NCI-H2227 (cell line): ENCODE data around the gene GANAB.
"Not testable (repeated sequence)": the region's sequence is repeated elsewhere in the genome, so short reads cannot be mapped to it uniquely, and the experiment has no call there.

Experiments
- DNase-seq: peaks from one replicate; lab custom pipeline; 2025; ENCODE audit not compliant: unreplicated experiment; lab: John Stamatoyannopoulos, UW

The GANAB gene

DNA sequence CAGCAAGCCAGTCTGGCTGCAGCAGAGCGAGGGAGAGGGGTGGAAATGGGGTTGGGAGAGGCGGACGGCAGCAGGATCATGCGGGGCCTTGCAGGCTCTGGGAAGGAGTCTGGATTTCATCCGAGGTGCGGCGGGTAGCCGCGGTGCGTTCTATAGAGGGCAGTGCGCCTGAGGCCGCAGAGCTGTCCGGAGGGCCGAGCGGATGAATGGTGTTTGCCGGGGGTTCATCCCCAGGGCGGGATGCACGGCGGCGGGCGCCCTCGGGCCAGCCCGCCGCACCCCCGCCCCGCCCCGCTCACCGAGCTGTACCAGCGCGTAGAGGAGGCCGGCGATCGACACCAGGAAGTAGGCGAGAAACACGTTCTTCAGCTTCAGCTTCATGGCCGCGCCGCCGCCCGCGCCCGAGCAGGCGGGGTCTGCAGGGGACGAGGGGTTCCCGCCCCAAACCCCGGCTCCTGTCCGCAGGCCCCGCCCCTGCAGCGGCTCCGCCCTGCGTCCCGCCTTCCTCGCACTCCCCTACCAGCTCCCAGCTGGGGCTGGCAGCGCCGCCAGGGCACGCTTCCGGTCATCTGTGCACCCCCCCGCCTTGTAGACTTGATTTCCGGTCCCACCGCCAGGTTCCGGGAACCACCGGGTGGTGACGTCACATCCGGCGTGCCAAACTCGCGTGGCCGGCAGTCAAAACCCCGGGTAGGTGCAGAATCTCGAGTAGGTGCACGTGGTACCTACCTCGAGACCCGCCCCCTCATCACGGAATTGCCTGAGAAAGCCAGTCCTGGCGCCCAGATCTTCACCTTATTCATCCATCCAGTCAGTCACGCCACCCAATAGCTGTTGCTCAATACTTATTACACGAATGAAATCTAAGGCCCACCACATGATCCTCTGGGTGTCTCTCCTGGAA is 24.6 kb downstream of the GANAB start, which contains the start of gene B3GAT3:
Gene B3GAT3, minus strand, starts transcription at position 420 of the 904 bp plus-strand sequence. Its CDS starts 39 bp downstream, at position 381.
- DNase-seq = peak; percentile 99

- no peak for DNase-seq
Measured at GRCh38 chr11:62621027-62621566, 25.3 kb downstream of the GANAB start.

- not testable (repeated sequence) for DNase-seq
Measured at GRCh38 chr11:62616957-62617356, 29.5 kb downstream of the GANAB start.

DNA sequence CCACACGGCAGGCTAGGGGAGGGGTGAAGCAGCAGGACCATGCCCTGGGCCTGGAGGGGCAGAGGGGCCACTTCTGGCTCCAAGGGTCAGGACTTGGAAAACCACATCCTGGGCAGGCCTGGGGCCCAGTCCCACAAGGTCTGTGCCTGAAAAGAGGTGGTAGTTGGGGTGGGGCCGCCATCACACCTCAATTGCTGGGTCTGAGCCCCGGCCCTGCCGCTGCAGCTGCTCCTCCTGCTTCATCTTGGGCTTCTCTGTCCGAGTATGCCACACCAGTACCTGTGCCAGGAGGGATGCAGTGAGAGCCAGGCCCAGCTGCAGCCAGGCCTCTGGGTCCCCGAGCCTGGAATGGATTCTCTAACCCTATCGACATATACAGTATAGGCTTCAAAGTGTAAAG is 30.9 kb downstream of the GANAB start:
- DNase-seq = no peak

GRCh38 chr11:62614275-62614674 is 32.1 kb downstream of the GANAB start:
- no peak for DNase-seq

DNA sequence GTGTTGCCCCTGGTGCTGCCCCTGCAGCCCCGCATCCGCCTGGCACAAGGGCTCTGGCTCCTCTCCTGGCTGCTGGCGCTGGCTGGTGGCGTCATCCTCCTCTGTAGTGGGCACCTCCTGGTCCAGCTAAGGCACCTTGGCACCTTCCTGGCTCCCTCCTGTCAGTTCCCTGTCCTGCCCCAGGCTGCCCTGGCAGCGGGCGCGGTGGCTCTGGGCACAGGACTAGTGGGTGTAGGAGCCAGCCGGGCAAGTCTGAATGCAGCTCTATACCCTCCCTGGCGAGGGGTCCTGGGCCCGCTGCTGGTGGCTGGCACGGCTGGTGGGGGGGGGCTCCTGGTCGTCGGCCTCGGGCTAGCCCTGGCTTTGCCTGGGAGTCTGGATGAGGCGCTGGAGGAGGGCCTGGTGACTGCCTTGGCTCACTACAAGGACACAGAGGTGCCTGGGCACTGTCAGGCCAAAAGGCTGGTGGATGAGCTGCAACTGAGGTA is 33.1 kb downstream of the GANAB start:
- DNase-seq = no peak

GRCh38 chr11:62612366-62613290 is 33.8 kb downstream of the GANAB start, which contains the start of the genes EML3 and ROM1:
Gene EML3, minus strand, starts transcription at chr11:62612775. Its CDS starts 318 bp downstream, at chr11:62612457.
Gene ROM1, plus strand, starts transcription at chr11:62613257. Its CDS starts 25 bp downstream, at chr11:62613282.
- DNase-seq = peak; percentile 83

- peak; percentile 60 for DNase-seq
Measured at GRCh38 chr11:62611705-62612365, 34.6 kb downstream of the GANAB start.

DNA sequence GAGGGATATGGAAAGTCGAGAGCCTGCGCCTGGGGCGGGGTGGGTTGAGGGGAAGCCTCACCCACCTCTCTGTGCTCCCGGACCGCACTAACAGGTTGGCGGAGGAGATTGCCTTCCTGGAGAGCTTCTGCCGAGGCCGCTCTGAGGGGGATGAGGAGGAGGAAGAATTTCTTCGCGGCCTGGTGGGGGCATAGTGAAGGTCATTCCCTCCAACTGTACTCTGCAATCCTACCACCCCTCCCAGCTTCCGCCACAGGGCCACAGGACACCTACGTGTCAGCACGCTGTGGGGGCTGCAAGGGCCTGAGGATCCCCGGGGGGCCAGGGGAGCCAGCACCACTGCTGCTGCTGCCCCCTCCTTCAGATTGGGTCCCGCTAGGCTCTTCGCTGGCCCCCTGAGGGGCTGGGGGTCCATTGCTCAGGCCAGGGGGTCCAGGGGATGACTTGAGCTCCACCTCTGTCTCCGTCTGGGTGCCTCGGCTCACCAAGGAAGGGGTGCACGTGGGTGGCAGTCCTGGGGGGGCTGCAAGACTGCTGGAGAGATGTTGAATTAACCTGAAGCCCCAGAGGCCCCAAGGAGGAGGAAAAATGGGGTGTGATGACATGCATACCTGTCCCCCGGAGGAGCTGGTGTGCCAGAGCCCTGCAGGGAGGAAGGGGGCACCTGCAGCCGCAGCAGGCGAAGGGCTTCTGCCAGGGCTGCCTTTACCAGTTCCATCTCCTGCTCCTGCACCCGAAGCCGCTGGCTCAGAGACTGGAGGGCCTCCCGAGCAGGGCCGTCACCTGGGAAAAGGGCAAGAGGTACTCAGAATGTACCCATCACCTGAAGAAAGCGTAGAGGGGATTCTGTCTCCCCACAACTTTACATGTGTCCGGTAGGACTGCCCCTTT is 35.4 kb downstream of the GANAB start:
- DNase-seq = no peak

- DNase-seq = no peak
Measured at GRCh38 chr11:62610403-62610802, 36.0 kb downstream of the GANAB start.

GRCh38 chr11:62608776-62609175 is 37.6 kb downstream of the GANAB start:
- no peak for DNase-seq

GRCh38 chr11:62607714-62608113 is 38.7 kb downstream of the GANAB start:
- DNase-seq = no peak

DNA sequence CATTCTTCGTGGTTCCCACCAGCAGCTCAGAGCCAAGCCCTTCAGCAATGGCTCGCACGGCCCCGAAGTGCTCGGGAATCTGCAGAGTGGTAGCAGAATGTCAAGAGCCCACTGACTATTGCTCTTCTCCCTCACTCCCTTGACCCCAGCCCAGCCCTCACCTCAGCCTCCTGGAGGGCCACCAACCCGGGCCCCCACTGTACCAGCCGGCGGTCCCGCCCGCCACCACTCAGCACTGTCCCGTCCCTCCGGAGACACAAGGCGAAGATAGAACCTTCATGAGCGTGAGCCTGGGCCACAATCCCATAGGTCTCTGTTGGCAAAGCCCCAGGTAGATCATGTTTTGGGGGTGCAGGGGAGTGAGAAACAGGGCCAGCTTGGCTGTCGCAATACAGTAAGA is 40.5 kb downstream of the GANAB start:
- DNase-seq = no peak

GRCh38 chr11:62605467-62605866 is 40.9 kb downstream of the GANAB start:
- DNase-seq = no peak

DNA sequence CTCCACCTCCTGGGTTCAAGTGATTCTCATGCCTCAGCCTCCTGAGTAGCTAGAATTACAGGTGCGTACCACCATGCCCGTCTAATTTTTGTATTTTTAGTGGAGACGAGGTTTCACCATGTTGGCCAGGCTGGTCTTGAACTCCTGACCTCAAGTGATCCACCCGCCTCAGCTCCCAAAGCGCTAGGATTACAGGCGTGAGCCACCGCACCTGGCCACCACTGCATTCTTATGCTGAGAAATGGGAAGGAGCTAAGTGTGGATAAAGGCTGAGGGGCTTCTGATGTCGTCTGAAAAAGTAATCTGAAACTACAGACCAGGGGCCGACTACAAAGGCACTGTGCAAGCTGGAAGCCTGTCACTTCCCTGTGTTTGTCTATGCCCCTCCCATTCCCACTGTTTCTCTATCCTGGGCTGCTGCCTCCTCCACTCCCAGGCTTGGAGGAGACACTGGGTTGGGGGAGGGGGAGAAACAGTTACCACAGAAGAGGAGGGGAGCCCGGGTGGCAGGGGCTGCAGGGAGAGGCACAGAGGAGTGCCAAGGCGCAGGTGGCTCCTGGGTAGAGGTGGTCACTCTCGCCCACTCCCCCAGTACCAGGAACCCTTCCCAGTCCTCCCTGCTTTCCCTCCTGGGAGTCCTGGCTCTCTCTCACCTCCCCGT is 41.8 kb downstream of the GANAB start:
- peak; percentile 63 for DNase-seq

DNA sequence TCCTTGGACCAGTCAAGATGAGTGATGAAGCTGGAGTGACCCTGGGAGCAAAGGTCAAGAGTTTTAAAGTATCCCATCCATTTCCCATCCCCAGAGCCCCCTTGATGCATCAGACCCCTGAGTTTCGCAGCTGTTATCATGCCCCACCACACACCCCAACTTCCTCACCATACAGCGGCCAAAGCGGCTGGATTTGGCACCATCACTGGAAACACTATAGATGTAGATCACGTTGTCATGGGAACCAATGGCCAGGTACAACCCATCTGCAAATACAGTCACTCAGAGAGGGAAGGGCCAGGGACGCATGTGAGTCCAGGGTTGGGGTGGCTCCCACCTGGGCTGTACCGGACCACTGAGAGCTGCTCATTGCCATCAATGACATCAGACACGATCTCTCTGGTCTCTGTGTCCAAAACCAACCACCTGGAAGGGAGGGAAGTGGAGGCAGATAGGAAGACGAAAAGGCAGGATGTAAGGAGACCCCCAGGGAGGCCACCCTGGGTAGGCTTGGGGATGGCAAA is 42.6 kb downstream of the GANAB start:
- no peak for DNase-seq

DNA sequence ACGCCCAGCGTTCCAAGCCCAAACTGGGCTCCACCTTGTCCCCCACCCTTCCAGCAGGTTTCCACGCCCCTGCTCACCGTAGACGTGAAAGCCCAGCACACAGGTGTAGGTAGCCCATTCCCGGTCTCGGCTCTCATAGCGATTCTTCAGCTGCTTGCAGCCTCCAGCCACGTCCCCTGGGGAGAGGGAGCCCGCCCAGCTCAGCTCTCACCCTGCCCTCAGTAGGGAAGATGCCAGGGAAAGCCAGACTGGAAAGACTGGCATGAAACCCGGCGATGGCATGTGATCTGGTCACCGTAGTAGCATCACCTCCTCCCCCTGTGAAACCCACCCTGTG is 43.4 kb downstream of the GANAB start:
- no peak for DNase-seq

GRCh38 chr11:62602141-62603071 is 44.0 kb downstream of the GANAB start:
- DNase-seq = peak; percentile 80
